Smooth muscle cell (in vitro differentiated cells): ENCODE measurements around the gene GSK3A. TPM values are rescaled to one million over a fixed set of nuclear protein-coding genes. Genes with fewer than 3 reads are reported as not detected.
A peak's percentile ranks its signal among the peaks of the same experiment; 100 is the strongest.

Experiments used
- DNase-seq: peaks from one replicate; lab custom pipeline; 2025; ENCODE audit not compliant: unreplicated experiment; lab: John Stamatoyannopoulos, UW
- H2AFZ ChIP-seq: fragments of 200-600 bp; sonication (generic); 2 replicates; pipeline ENCODE4 v1.6.0; 2016; ENCODE audit warnings: antibody characterized with exemption, low read depth, mild to moderate bottlenecking
- H3F3A ChIP-seq: fragments of 200-600 bp; sonication (generic); 2 replicates; pipeline ENCODE4 v1.6.0; 2017; ENCODE audit warnings: antibody characterized with exemption, low read depth
- H3K27ac ChIP-seq: fragments of 200-600 bp; sonication (generic); 2 replicates; pipeline ENCODE4 v1.5.1; 2016; ENCODE audit warnings: low read depth, mild to moderate bottlenecking
- H3K27me3 ChIP-seq: fragments of 200-600 bp; sonication (generic); 2 replicates; pipeline ENCODE4 v1.6.1; 2016; ENCODE audit warnings: low read depth, mild to moderate bottlenecking
- H3K36me3 ChIP-seq: fragments of 200-600 bp; sonication (generic); 2 replicates; pipeline ENCODE4 v1.5.1; 2016; ENCODE audit warnings: low read depth
- H3K4me1 ChIP-seq: fragments of 200-600 bp; sonication (generic); 2 replicates; pipeline ENCODE4 v1.5.1; 2016; ENCODE audit warnings: low read depth
- H3K4me2 ChIP-seq: fragments of 200-600 bp; sonication (generic); 2 replicates; pipeline ENCODE4 v1.6.0; 2016; ENCODE audit warnings: mild to moderate bottlenecking
- H3K4me3 ChIP-seq: fragments of 200-600 bp; sonication (generic); 2 replicates; pipeline ENCODE4 v1.5.1; 2016; ENCODE audit warnings: mild to moderate bottlenecking
- H3K79me2 ChIP-seq: fragments of 200-600 bp; sonication (generic); 2 replicates; pipeline ENCODE4 v1.6.0; 2016; ENCODE audit warnings: low read depth, mild to moderate bottlenecking
- H3K9ac ChIP-seq: fragments of 200-600 bp; sonication (generic); 2 replicates; pipeline ENCODE4 v1.6.0; 2016; ENCODE audit warnings: low read depth
- H3K9me3 ChIP-seq: fragments of 200-600 bp; sonication (generic); replicated peaks from 2 replicates; pipeline ENCODE4 v1.5.1; 2016; ENCODE audit warnings: low read depth
- H4K20me1 ChIP-seq: fragments of 200-600 bp; sonication (generic); 2 replicates; pipeline ENCODE4 v1.6.0; 2016; ENCODE audit warnings: low read depth
- WGBS: methylation state at CpG from one replicate; pipeline ENCODE4 v1.1.7; 2016; ENCODE audit warnings: low lambda C conversion rate; 5-methylcytosine and 5-hydroxymethylcytosine counted together
- polyA plus RNA-seq: library from polyadenylated mRNA; unstranded; fragments of >200 nt; fragmentation: Nextera tagmentation; extraction: Ambion mirVana; gene quantifications from 2 replicates; pipeline ENCODE4 v1.2.1, GENCODE V29; 2016
- total RNA-seq: library from RNA; depleted of rRNA; stranded (reverse); fragments of >200 nt; gene quantifications from 2 replicates; pipeline ENCODE4 v1.2.3, GENCODE V29; 2014
- TF ChIP-seq, protein P1 (sequence below): fragments of 200-600 bp; sonication (generic); IDR thresholded peaks from 2 replicates; pipeline ENCODE4 v1.5.1; 2017; ENCODE audit warnings: borderline replicate concordance, mild to moderate bottlenecking, antibody characterized with exemption; ENCODE audit not compliant: insufficient read depth, poor library complexity, severe bottlenecking

The GSK3A gene
- total and polyA plus RNA-seq, 2 experiments from 2014 or later: 27.4 to 39.0 TPM

GRCh38 chr19:42225718-42226292 lies 16.6 kb downstream of the GSK3A start:
- 96% methylated on average over 33 of the region's 33 CpGs for WGBS
- H3K9me3 ChIP-seq: no peaks in the 10 kb centered on the region
- peaks cover 2% of the 10 kb centered on the region for H3F3A ChIP-seq
- peaks cover 6% of the 10 kb centered on the region for H3K4me1 ChIP-seq
- no peaks in the 10 kb centered on the region for H3K36me3 ChIP-seq
- peaks cover 90% of the 10 kb centered on the region for H4K20me1 ChIP-seq
- H2AFZ ChIP-seq: no peak overlapping the region
- H3K9ac ChIP-seq: no peak overlapping the region
- peaks cover 44% of the 10 kb centered on the region for H3K79me2 ChIP-seq
- H3K27me3 ChIP-seq: no peaks in the 10 kb centered on the region
- no peak overlapping the region for H3K27ac ChIP-seq
- no peak overlapping the region for H3K4me2 ChIP-seq
- TF ChIP-seq, protein P1, sequence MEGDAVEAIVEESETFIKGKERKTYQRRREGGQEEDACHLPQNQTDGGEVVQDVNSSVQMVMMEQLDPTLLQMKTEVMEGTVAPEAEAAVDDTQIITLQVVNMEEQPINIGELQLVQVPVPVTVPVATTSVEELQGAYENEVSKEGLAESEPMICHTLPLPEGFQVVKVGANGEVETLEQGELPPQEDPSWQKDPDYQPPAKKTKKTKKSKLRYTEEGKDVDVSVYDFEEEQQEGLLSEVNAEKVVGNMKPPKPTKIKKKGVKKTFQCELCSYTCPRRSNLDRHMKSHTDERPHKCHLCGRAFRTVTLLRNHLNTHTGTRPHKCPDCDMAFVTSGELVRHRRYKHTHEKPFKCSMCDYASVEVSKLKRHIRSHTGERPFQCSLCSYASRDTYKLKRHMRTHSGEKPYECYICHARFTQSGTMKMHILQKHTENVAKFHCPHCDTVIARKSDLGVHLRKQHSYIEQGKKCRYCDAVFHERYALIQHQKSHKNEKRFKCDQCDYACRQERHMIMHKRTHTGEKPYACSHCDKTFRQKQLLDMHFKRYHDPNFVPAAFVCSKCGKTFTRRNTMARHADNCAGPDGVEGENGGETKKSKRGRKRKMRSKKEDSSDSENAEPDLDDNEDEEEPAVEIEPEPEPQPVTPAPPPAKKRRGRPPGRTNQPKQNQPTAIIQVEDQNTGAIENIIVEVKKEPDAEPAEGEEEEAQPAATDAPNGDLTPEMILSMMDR: no peak
- no peak for DNase-seq
- H3K4me3 ChIP-seq: no peak overlapping the region

DNA sequence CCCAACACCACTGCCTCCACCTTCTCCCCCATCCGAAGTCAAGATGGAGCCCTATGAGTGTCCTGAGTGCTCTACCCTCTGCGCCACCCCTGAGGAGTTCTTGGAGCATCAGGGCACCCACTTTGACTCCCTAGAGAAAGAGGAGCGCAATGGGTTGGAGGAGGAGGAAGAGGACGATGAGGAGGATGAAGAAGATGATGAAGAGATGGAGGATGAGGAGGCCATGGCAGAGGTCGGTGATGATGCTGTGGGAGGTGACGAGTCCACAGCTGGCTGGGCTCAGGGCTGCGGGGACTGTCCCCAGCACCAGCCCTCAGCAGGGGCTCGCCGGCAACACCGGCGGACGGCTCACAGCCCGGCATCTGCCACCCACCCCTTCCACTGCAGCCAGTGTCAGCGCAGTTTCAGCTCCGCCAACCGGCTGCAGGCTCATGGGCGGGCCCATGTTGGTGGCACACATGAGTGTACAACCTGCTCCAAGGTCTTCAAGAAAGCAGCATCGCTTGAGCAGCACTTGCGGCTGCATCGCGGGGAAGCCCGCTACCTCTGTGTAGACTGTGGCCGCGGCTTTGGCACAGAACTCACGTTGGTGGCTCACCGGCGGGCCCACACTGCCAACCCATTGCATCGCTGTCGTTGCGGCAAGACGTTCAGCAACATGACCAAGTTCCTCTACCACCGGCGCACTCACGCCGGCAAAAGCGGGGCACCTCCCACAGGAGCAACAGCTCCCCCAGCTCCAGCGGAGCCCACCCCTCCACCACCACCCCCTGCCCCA lies 17.3 kb downstream of the GSK3A start:
- Histone ChIP-seq H2AFZ (no peak overlapping the region), H3F3A (peaks cover 8% of the 10 kb centered on the region), H3K79me2 (peaks cover 50% of the 10 kb centered on the region), H3K9ac (no peak overlapping the region), H3K27me3 (no peaks in the 10 kb centered on the region), H3K27ac (no peak overlapping the region), H3K4me3 (no peak overlapping the region), H3K4me2 (no peak overlapping the region), H3K9me3 (no peaks in the 10 kb centered on the region), H4K20me1 (peaks cover 86% of the 10 kb centered on the region), H3K36me3 (no peaks in the 10 kb centered on the region), H3K4me1 (peaks cover 8% of the 10 kb centered on the region)
- DNase-seq: no peak
- TF ChIP-seq, protein P1: no peak
- WGBS: 98% methylated on average over 37 of the region's 37 CpGs

DNA sequence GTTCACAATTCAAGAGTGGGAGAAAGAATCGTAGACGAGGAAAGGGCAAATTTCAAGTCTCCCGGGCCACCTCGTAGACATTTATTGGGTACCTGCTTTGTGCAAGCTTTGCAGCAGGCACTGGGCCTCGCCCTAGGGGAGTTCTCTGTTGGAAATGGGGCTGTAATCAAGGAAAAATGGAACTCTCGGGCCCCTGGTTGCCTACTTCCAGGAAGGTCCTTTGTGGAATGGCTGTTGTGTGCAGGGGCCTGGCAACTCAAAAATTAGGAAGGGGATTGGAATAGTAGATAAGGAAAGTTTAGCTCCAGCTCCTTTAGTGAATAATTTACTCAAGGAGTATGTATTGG lies 21.7 kb downstream of the GSK3A start:
- no peak for DNase-seq
- no peaks in the 10 kb centered on the region for H3K36me3 ChIP-seq
- H4K20me1 ChIP-seq: peaks cover 51% of the 10 kb centered on the region
- TF ChIP-seq, protein P1: no peak
- H3K27me3 ChIP-seq: no peaks in the 10 kb centered on the region
- H3K79me2 ChIP-seq: peaks cover 45% of the 10 kb centered on the region
- H3K9ac ChIP-seq: peak overlapping the region; percentile 81
- peak overlapping the region; percentile 99 for H3K4me2 ChIP-seq
- H3F3A ChIP-seq: peaks cover 25% of the 10 kb centered on the region
- peaks cover 25% of the 10 kb centered on the region for H3K4me1 ChIP-seq
- 6% methylated on average over 6 of the region's 6 CpGs for WGBS
- peak overlapping the region; percentile 99 for H3K27ac ChIP-seq
- no peaks in the 10 kb centered on the region for H3K9me3 ChIP-seq
- peak overlapping the region; percentile 72 for H3K4me3 ChIP-seq
- H2AFZ ChIP-seq: peak overlapping the region; percentile 79
